ENCODE results near the gene TRAK1.

The TRAK1 gene

DNA sequence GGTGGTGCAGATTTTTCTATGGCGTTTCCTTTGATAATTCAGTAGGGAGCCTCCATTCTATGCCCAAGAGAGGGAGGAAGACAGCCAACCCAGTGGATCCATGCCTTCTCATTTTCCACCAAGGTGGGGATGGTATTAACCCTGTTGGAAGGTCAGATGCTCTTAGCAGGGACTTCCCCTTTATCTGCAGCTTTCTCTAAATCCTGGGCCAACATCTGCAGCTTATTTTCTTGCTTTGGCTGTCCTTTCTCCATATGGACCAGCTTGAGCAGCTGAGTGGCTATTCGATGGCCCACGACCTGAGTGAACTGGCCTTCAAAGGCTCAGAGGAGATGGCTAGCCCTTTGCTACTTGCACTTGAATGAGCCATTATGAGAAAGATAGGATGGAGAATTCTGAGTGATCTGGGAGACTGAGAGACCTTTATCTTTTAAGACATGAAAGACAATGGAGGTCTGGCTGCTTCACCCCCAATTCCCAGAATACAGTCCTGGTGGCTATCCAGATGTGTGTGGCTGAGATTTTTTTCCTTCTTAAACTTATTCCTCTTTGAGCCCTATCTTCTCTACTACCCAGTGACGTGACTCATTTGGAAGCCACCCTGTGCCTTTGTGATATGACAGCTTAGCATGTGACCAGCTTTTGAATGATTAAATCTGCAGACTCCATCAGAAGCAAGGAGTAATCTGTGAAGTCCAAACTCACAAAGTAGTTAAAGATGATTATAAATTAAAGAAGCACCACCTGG lies 39.6 kb upstream of the TRAK1 start:
- Histone ChIP-seq H3K36me3 (no peaks in the 10 kb centered on the region), H3K27me3 (no peaks in the 10 kb centered on the region), H3K9me3 (no peaks in the 10 kb centered on the region), H3K4me3 (ENCODE audit: low read depth, low read length) (no peak overlapping the region), H3K4me1 (no peaks in the 10 kb centered on the region)
- TF ChIP-seq, protein P1, sequence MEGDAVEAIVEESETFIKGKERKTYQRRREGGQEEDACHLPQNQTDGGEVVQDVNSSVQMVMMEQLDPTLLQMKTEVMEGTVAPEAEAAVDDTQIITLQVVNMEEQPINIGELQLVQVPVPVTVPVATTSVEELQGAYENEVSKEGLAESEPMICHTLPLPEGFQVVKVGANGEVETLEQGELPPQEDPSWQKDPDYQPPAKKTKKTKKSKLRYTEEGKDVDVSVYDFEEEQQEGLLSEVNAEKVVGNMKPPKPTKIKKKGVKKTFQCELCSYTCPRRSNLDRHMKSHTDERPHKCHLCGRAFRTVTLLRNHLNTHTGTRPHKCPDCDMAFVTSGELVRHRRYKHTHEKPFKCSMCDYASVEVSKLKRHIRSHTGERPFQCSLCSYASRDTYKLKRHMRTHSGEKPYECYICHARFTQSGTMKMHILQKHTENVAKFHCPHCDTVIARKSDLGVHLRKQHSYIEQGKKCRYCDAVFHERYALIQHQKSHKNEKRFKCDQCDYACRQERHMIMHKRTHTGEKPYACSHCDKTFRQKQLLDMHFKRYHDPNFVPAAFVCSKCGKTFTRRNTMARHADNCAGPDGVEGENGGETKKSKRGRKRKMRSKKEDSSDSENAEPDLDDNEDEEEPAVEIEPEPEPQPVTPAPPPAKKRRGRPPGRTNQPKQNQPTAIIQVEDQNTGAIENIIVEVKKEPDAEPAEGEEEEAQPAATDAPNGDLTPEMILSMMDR (IDR thresholded peaks at IDR 0.05; ENCODE audit: low read depth, low read length): no peak
- no peak for DNase-seq

DNA sequence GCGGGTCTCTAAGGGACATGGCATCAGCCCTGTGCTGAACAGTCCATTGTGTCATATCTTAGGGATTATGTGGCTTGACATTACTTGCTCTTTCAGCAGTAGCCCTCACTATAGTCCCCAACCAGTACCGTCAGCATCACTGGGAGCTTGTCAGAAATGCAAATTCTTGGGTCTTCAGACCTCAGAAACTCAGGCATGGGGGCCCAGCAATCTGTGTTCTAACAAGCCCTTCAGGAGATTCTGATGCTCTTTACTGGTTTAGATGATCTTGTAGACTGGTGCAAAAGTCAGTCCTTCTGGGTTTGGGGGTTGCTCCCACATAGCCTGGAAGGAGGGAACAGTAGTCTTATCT lies 39.0 kb upstream of the TRAK1 start:
- Histone ChIP-seq H3K4me1 (no peaks in the 10 kb centered on the region), H3K27me3 (no peaks in the 10 kb centered on the region), H3K4me3 (ENCODE audit: low read depth, low read length) (no peak overlapping the region), H3K9me3 (no peaks in the 10 kb centered on the region), H3K36me3 (no peaks in the 10 kb centered on the region)
- TF ChIP-seq, protein P1 (IDR thresholded peaks at IDR 0.05; ENCODE audit: low read depth, low read length): no peak
- DNase-seq: no peak

DNA sequence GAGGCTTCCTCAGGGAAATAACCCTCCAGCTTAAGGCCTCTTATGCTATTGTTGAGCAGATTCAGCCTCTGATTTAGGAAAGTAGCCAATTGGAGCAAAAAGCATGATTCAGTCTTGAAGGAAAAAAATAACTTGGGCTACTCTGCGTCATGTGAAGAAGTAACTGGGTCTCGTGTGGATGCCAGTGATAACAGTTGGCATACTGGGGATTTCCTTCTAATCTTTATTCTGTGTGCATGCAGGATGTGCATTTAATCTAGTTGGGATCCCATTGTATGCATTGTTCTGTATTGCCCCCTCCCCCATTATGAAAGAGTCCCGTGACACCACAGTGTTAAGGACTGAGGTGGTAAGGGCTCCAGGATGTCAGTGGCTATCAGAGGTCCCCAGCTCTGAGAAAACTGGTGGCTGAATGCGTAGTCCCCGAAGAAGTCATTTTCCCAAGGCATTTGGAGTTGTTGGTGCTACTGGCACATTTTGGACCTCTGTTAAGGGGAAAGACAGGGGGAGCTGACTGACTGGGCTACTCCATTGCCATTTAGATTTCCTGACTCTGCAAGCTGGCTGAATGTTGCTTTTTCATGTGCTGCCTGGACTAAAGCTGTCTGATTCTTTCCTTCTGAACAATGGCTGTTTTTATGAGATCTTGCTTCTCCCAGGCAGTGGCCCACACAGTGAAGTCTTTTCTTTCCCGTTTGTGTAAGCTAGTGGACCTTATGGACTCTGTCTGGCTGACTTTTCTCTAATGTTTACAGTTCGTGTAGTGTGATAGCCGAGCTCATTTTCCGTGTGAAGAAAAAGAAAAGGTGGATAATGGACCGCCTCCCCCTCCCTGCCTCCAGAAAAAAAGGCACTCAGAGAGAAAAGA lies 38.4 kb upstream of the TRAK1 start:
- H3K27me3 ChIP-seq: no peaks in the 10 kb centered on the region
- H3K9me3 ChIP-seq: no peaks in the 10 kb centered on the region
- no peak overlapping the region for H3K4me3 ChIP-seq (ENCODE audit: low read depth, low read length)
- H3K4me1 ChIP-seq: no peaks in the 10 kb centered on the region
- DNase-seq: no peak
- H3K36me3 ChIP-seq: no peaks in the 10 kb centered on the region
- TF ChIP-seq, protein P1 (IDR thresholded peaks at IDR 0.05; ENCODE audit: low read depth, low read length): no peak

DNA sequence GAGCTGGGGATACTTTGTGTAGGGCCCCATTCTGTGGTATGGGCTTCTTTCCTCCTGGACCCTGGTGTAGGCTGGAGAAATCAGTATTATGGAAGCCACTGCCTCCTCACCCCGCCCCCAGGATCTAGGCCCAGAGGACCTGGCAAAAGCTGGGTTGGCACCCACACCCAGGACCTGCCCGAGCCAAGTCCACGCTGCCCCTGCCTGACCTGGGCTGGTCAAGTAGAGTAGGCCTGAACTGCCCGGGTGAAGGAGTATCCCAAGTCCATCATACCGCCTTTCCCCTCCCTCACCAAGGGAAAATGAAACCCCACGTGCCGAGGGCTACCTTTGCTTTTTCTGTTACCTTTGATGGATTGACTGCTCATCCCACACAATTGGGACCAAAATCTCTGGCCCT lies 37.7 kb upstream of the TRAK1 start:
- no peak for DNase-seq
- TF ChIP-seq, protein P1 (IDR thresholded peaks at IDR 0.05; ENCODE audit: low read depth, low read length): no peak

DNA sequence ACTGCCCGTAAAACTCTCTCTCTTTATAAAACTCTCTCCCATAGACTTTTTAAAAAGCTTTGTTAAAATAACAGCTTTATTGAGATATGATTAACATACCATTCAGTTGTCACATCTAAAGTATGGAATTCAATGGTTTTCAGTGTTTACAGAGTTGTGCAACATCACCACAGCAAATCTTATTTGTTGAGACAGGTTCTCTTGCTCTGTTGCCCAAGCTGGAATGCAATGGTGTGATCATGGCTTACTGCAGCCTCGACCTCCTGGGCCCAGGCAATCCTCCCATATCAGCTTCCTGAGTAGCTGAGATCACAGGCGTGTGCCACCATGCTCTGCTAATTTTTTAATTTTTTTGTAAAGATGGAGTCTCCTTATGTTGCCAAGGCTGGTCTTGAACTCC lies 35.9 kb upstream of the TRAK1 start:
- Histone ChIP-seq H3K27me3 (no peaks in the 10 kb centered on the region), H3K9me3 (no peaks in the 10 kb centered on the region), H3K36me3 (no peaks in the 10 kb centered on the region), H3K4me1 (no peaks in the 10 kb centered on the region), H3K4me3 (ENCODE audit: low read depth, low read length) (no peak overlapping the region)
- TF ChIP-seq, protein P1 (IDR thresholded peaks at IDR 0.05; ENCODE audit: low read depth, low read length): no peak
- DNase-seq: no peak

More for the DNA sequence above, 37.7 kb upstream of the TRAK1 start:
- Histone ChIP-seq H3K4me3 (ENCODE audit: low read depth, low read length) (no peak overlapping the region), H3K4me1 (no peaks in the 10 kb centered on the region), H3K27me3 (no peaks in the 10 kb centered on the region), H3K9me3 (no peaks in the 10 kb centered on the region), H3K36me3 (no peaks in the 10 kb centered on the region)

DNA sequence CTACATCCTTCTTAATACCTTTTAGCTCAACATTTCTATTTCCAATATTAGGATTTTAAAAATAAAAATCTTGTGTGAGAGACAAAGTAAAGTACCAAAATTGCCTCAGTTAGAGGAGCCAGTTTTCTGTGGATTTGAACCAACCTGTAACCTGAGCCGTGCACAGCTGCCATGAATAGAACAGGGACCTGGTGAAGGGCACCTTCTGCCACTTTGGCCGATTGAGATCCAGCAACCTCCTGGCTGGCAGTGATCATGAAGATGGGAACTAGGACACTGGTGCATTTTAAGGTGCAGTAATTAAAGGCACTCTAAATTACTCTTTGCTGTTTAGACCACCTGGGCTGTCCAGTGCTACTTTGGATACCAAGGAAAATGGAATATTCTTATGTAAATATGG lies 34.3 kb upstream of the TRAK1 start:
- no peaks in the 10 kb centered on the region for H3K9me3 ChIP-seq
- no peaks in the 10 kb centered on the region for H3K4me1 ChIP-seq
- H3K36me3 ChIP-seq: no peaks in the 10 kb centered on the region
- no peaks in the 10 kb centered on the region for H3K27me3 ChIP-seq
- no peak overlapping the region for H3K4me3 ChIP-seq (ENCODE audit: low read depth, low read length)
- no peak for DNase-seq
- TF ChIP-seq, protein P1 (IDR thresholded peaks at IDR 0.05; ENCODE audit: low read depth, low read length): no peak
